GM12872 (cell line): ENCODE results near the gene GP9.

ENCODE experiments used
- CTCF ChIP-seq: IDR thresholded peaks from 3 replicates; pipeline ENCODE4 v1.5.1; 2011; ENCODE audit warnings: low read depth, mild to moderate bottlenecking, low read length, moderate library complexity; ENCODE audit not compliant: insufficient read depth

GP9 gene

DNA sequence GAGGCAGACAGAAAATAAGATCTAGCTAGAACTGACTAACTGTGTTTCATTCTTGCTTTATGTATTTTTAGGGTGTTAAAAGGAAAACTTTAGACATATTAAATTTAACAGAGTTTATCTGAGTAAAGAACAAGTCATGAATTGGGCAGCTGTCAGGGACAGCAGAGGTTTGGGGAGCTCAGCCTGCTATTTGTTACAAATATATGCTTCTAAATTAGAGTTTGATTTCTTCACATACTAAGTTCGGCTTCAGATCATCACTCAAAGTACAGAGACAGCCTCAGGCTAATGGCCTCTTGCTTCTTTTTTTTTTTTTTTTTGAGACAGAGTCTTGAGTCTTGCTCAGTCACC is 37.6 kb upstream of the GP9 start:
- no peak for TF ChIP-seq CTCF

- peak; percentile 36; the same call in 1 of the 3 replicates for TF ChIP-seq CTCF
Measured at GRCh38 chr3:129023909-129024308, 36.7 kb upstream of the GP9 start.

DNA sequence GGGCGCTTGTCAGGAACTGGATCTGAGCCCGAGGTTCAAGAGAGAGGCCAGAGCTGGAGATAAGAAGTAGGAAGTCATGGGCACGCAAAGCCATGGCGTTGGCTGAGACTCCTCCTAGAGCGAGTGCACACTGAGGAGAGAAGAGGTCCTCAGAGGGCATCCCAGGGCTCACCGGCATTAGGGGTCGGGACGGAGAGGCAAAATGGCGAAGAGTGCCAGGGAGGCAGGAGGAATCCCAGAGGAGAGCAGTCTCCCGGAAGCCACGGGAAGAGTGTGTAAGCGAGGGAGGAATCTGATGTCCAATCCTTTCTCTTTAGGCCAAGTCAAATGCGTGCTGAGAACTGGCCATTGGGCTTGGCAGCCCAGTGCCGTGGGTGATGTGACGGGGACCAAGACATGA is 35.5 kb upstream of the GP9 start:
- TF ChIP-seq CTCF: no peak

GRCh38 chr3:129025691-129026435 is 34.7 kb upstream of the GP9 start:
- TF ChIP-seq CTCF: no peak

DNA sequence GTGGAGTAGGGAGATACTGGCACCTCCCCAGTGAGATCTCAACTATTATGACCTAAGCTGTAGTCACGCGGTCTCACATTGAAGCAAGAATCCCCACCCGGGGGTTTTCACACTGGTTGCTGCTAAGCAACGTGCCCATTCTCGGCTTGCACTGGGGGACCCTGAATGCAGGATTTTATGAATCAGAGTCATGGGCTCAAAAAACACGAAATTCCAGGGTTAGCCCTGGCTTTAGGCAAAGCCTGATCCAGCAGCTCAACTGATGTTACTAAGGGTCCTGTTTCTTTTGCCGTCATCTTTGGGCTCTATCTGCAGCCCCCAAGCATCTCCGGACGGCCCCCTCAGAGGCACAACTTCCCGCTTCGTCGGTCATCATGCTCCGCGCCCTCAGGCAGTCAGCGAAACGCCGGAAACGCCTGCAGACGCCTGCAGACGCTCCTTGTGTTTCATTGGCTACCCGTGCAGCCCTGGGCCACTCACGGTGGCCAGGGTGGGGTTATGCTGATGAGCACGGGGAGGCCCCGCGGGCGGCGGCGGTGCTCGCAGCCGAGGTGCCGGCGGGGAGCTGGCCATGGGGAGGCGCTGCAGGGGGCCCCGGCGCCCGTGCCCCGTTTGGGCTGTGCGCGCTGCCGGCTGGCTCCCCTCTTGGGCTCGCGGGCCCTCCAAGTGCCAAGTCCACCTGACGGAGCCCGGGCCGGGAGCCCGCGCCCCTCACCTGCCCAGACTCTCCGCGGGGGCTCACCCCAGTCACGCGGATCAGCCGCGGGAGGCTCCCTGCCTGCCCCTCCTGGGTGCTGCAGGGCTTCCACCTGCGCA is 33.6 kb upstream of the GP9 start:
- TF ChIP-seq CTCF: peak; percentile 64; the same call in 2 of the 3 replicates

GRCh38 chr3:129027544-129027880 is 33.1 kb upstream of the GP9 start:
- TF ChIP-seq CTCF: no peak

GRCh38 chr3:129028866-129029265 is 31.7 kb upstream of the GP9 start:
- TF ChIP-seq CTCF: no peak
